Tibial nerve (tissue), 4 donors: ENCODE results near the gene RNF187. TPM values are rescaled to one million over a fixed set of nuclear protein-coding genes. Genes with fewer than 3 reads are reported as not detected.

Experiments used
- DNase-seq, 2 donors: peaks; one replicate each; pipeline ENCODE4 v3.0.0-alpha.2; 2019; ENCODE audit warnings: low spot score in 2 of 2
- H3K27ac ChIP-seq, 4 donors: fragments of 200-600 bp; sonication (generic) in 3 of 4; one replicate each; pipeline ENCODE4 v1.5.1; 2017 to 2019; ENCODE audit warnings: mild to moderate bottlenecking in 1 of 4
- H3K27me3 ChIP-seq, 2 donors: fragments of 200-600 bp; sonication (generic) in 1 of 2; one replicate each; pipeline versions ENCODE4 v1.5.1 to v1.6.0; 2017 to 2019
- H3K36me3 ChIP-seq, 3 donors: fragments of 200-600 bp; sonication (generic); one replicate each; pipeline ENCODE4 v1.5.1; 2018 to 2019
- H3K4me1 ChIP-seq, 4 donors: fragments of 200-600 bp; sonication (generic) in 3 of 4; one replicate each; pipeline ENCODE4 v1.5.1; 2017 to 2019
- H3K4me3 ChIP-seq, 4 donors: fragments of 200-600 bp; sonication (generic) in 3 of 4; one replicate each; pipeline ENCODE4 v1.5.1; 2017 to 2019; ENCODE audit warnings: mild to moderate bottlenecking in 1 of 4, moderate library complexity in 1 of 4
- H3K9me3 ChIP-seq, 4 donors: fragments of 200-600 bp; sonication (generic) in 3 of 4; one replicate each; pipeline ENCODE4 v1.5.1; 2017 to 2019
- EP300 ChIP-seq, 2 donors: sonication (generic); formaldehyde crosslinking; IDR thresholded peaks; one replicate each; pipeline ENCODE4 v1.6.1; 2017; ENCODE audit warnings: antibody characterized with exemption in 2 of 2, mild to moderate bottlenecking in 1 of 2
- POLR2A ChIP-seq, 2 donors: fragments of 450-650 bp; IDR thresholded peaks; one replicate each; pipeline ENCODE4 v1.6.1; 2017; ENCODE audit warnings: antibody characterized with exemption in 2 of 2, mild to moderate bottlenecking in 2 of 2, moderate library complexity in 2 of 2
- WGBS, 2 donors: methylation state at CpG; one replicate each; pipeline ENCODE4 v1.1.5; 2018; 5-methylcytosine and 5-hydroxymethylcytosine counted together
- total RNA-seq, 4 donors: library from RNA; depleted of rRNA; stranded (reverse); fragments of >200 nt; gene quantifications; one replicate each; pipeline ENCODE4 v1.1.0, GENCODE V29; 2016
- TF ChIP-seq, protein P1 (sequence below), 5 experiments: fragments of 200-600 bp in 3 of 5; fragments of 450-650 bp in 2 of 5; sonication (generic) in 3 of 5; IDR thresholded peaks; one replicate each; pipeline ENCODE4 v1.5.1; 2016 to 2019; ENCODE audit warnings: antibody characterized with exemption in 5 of 5, mild to moderate bottlenecking in 3 of 5, moderate library complexity in 2 of 5

The RNF187 gene
- total RNA-seq, 4 donors from 2014 or later: 38.1 to 89.0 (median 56.9) TPM

GRCh38 chr1:228456252-228457016 lies 30.7 kb upstream of the RNF187 start:
- peak overlapping the region; percentile 41 to 70 (median 51) for H3K4me3 ChIP-seq
- H3K9me3 ChIP-seq: no peaks in the 10 kb centered on the region
- TF ChIP-seq EP300 (IDR thresholded peaks at IDR 0.05) (no peak), POLR2A (IDR thresholded peaks at IDR 0.05) (no peak)
- TF ChIP-seq, protein P1, sequence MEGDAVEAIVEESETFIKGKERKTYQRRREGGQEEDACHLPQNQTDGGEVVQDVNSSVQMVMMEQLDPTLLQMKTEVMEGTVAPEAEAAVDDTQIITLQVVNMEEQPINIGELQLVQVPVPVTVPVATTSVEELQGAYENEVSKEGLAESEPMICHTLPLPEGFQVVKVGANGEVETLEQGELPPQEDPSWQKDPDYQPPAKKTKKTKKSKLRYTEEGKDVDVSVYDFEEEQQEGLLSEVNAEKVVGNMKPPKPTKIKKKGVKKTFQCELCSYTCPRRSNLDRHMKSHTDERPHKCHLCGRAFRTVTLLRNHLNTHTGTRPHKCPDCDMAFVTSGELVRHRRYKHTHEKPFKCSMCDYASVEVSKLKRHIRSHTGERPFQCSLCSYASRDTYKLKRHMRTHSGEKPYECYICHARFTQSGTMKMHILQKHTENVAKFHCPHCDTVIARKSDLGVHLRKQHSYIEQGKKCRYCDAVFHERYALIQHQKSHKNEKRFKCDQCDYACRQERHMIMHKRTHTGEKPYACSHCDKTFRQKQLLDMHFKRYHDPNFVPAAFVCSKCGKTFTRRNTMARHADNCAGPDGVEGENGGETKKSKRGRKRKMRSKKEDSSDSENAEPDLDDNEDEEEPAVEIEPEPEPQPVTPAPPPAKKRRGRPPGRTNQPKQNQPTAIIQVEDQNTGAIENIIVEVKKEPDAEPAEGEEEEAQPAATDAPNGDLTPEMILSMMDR (IDR thresholded peaks at IDR 0.05): no peak
- H3K36me3 ChIP-seq: no peaks in the 10 kb centered on the region
- WGBS, 2 donors: 51 to 57% methylated on average over 6 of the region's 6 CpGs
- peaks cover 0 to 16% of the 10 kb centered on the region in 2 donors for H3K27me3 ChIP-seq
- peaks cover 0 to 29% (median 16%) of the 10 kb centered on the region in 4 donors for H3K4me1 ChIP-seq
- H3K27ac ChIP-seq: peak overlapping the region in 3 of 4 donors; percentile 49 to 92 (median 80)
- no peak for DNase-seq

DNA sequence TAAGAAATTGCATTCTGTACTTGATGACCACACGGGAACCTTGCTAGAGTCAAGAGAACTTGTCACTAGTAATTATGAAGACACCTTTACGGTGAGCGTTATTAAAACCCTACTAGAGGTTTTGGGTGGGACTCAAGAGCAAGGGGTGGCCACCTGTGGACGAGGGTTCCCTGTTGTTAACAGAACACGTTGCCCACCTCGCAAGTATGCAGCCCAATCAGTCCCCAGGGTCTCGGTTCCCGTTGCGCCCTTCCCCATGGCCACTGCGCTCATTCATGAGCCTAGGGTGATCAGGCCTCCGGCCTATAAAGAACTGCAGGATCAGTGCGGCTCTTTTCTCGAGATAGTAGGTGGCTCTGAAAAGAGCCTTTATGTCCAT lies 30.2 kb upstream of the RNF187 start:
- WGBS, 2 donors: 7 to 10% methylated on average over 13 of the region's 13 CpGs
- H3K27me3 ChIP-seq: peaks cover 0 to 22% of the 10 kb centered on the region in 2 donors
- TF ChIP-seq, protein P1 (IDR thresholded peaks at IDR 0.05): no peak
- TF ChIP-seq POLR2A (IDR thresholded peaks at IDR 0.05): no peak
- no peak for TF ChIP-seq EP300 (IDR thresholded peaks at IDR 0.05)

DNA sequence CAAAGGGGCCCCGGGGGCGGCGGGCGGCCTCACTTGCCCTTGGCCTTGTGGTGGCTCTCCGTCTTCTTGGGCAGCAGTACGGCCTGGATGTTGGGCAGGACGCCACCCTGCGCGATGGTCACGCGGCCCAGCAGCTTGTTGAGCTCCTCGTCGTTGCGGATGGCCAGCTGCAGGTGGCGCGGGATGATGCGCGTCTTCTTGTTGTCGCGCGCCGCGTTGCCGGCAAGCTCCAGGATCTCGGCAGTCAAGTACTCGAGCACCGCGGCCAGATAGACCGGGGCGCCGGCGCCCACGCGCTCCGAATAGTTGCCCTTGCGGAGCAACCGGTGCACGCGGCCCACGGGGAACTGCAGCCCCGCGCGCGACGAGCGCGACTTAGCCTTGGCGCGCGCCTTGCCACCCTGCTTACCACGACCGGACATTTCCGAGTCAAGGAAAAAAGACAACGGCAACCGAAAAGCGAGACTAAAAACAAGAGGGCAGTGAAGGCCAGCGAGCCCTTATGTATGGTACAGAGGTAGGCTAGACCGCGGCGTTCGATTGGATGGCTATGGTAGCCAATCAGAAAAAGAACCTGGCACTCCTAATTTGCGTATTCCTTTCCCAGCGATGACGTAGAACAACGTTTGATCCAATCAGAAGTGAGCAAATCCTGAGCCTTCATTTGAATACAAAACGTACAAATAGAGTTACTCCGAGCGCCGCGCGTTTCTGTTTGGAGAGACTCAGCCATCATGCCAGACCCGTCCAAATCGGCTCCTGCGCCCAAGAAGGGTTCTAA lies 29.6 kb upstream of the RNF187 start:
- Histone ChIP-seq H3K36me3 (no peaks in the 10 kb centered on the region), H3K27ac (peak overlapping the region; percentile 56 to 92 (median 84)), H3K4me1 (peaks cover 0 to 29% (median 16%) of the 10 kb centered on the region in 4 donors), H3K4me3 (peak overlapping the region; percentile 42 to 70 (median 52)), H3K9me3 (no peaks in the 10 kb centered on the region), H3K27me3 (peaks cover 0 to 28% of the 10 kb centered on the region in 2 donors)
- WGBS, 2 donors: 1% methylated on average over 43 to 59 of the region's 74 CpGs
- TF ChIP-seq, protein P1 (IDR thresholded peaks at IDR 0.05): peak in 4 of 5 experiments; percentile 9 to 69 (median 44)
- TF ChIP-seq POLR2A (IDR thresholded peaks at IDR 0.05) (peak in 1 of 2 donors; percentile 75), EP300 (IDR thresholded peaks at IDR 0.05) (peak; percentile 70 to 99)
- DNase-seq: peak; percentile 75 to 91

More for the DNA sequence above, 30.2 kb upstream of the RNF187 start:
- peak overlapping the region; percentile 49 to 92 (median 80) for H3K27ac ChIP-seq
- H3K36me3 ChIP-seq: no peaks in the 10 kb centered on the region
- H3K4me3 ChIP-seq: peak overlapping the region; percentile 41 to 70 (median 51)
- H3K4me1 ChIP-seq: peaks cover 0 to 29% (median 16%) of the 10 kb centered on the region in 4 donors
- DNase-seq: no peak
- H3K9me3 ChIP-seq: no peaks in the 10 kb centered on the region

DNA sequence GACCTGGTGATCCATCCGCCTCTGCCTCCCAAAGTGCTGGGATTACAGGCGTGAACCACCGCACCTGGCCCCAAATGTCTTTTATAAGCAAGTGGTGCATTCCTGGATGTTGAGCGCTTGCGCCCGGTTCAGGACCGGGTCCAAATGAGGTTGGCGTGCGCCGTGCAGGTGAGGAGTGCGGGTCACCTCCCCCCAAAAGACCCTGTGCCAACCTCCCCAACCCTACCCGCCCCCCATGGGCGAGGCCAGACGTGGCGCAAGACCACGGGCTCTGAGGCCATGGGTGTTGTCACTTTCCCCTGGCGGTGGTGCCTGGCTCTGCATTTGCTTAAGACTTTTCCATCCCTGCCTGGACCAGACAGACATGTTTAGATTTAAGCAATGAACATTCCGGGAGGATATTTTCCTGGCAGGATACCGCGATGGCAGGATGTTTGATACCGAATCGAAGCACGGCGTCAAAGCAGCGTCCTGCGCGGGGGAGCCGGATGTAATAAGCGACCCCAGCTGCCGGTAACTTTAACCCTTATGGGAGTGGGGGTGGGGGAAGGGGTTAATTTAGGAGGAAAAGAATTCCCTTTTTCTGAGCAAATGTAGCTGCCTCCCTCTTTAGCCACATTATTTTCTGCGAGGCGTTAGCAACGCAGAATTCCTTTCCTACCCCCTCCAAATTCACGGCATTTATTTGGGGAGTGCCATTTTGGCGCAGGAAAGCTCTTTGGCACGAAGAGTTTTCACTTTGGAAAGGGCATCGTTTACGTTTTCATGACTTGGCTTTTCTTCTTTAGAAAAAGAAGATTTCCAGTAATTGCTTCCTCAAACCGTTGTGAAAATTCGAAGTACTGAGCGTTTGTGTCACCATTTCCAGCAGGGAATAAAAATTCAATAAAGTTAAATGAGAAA lies 27.8 kb upstream of the RNF187 start:
- peaks cover 0 to 39% (median 16%) of the 10 kb centered on the region in 4 donors for H3K4me1 ChIP-seq
- H3K27ac ChIP-seq: peak overlapping the region; percentile 56 to 92 (median 84)
- peak overlapping the region; percentile 42 to 70 (median 52) for H3K4me3 ChIP-seq
- peak; percentile 41 to 57 for DNase-seq
- 6 to 8% methylated on average over 38 to 41 of the region's 41 CpGs for WGBS, 2 donors
- no peaks in the 10 kb centered on the region for H3K9me3 ChIP-seq
- H3K27me3 ChIP-seq: peaks cover 0 to 45% of the 10 kb centered on the region in 2 donors
- no peaks in the 10 kb centered on the region for H3K36me3 ChIP-seq
- TF ChIP-seq, protein P1 (IDR thresholded peaks at IDR 0.05): peak; percentile 62 to 87 (median 80)
- TF ChIP-seq EP300 (IDR thresholded peaks at IDR 0.05): no peak
